Measurements from ENCODE around the gene DBF4.

GRCh38 chr7:87926581-87927461 is 50.5 kb downstream of the DBF4 start:
- TF ChIP-seq, protein P1, sequence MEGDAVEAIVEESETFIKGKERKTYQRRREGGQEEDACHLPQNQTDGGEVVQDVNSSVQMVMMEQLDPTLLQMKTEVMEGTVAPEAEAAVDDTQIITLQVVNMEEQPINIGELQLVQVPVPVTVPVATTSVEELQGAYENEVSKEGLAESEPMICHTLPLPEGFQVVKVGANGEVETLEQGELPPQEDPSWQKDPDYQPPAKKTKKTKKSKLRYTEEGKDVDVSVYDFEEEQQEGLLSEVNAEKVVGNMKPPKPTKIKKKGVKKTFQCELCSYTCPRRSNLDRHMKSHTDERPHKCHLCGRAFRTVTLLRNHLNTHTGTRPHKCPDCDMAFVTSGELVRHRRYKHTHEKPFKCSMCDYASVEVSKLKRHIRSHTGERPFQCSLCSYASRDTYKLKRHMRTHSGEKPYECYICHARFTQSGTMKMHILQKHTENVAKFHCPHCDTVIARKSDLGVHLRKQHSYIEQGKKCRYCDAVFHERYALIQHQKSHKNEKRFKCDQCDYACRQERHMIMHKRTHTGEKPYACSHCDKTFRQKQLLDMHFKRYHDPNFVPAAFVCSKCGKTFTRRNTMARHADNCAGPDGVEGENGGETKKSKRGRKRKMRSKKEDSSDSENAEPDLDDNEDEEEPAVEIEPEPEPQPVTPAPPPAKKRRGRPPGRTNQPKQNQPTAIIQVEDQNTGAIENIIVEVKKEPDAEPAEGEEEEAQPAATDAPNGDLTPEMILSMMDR (conservative IDR thresholded peaks at IDR 0.05; ENCODE audit: low read depth, low read length), result no peak
- no peak for TF ChIP-seq CEBPB (IDR thresholded peaks at IDR 0.05; ENCODE audit: low read depth, low read length)
- no peak for TF ChIP-seq RCOR1 (IDR thresholded peaks at IDR 0.05; ENCODE audit: insufficient replicate concordance, low read length)
- no peak for TF ChIP-seq POLR2A (IDR thresholded peaks at IDR 0.05; ENCODE audit: low read depth, low read length)
- no peak for TF ChIP-seq CHD1 (IDR thresholded peaks at IDR 0.05; ENCODE audit: low read depth, low read length)
- no peak for TF ChIP-seq RFX5 (IDR thresholded peaks at IDR 0.05; ENCODE audit: low read depth, low read length)
- TF ChIP-seq SMC3 (IDR thresholded peaks at IDR 0.05; ENCODE audit: low read depth, low read length), result no peak
- TF ChIP-seq, protein P2, sequence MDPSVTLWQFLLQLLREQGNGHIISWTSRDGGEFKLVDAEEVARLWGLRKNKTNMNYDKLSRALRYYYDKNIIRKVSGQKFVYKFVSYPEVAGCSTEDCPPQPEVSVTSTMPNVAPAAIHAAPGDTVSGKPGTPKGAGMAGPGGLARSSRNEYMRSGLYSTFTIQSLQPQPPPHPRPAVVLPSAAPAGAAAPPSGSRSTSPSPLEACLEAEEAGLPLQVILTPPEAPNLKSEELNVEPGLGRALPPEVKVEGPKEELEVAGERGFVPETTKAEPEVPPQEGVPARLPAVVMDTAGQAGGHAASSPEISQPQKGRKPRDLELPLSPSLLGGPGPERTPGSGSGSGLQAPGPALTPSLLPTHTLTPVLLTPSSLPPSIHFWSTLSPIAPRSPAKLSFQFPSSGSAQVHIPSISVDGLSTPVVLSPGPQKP (IDR thresholded peaks at IDR 0.05; ENCODE audit: borderline replicate concordance, low read depth, low read length), result no peak
- TF ChIP-seq RAD21 (IDR thresholded peaks at IDR 0.05; ENCODE audit: low read length), result no peak
- no peak for TF ChIP-seq MXI1 (IDR thresholded peaks at IDR 0.05; ENCODE audit: borderline replicate concordance, low read depth, low read length)
- TF ChIP-seq BHLHE40 (IDR thresholded peaks at IDR 0.05; ENCODE audit: low read depth, low read length), result no peak

All from IMR-90 (cell line).